Spleen (tissue), 7 donors: Measurements from ENCODE around the gene SOX6.

Source experiments
- CTCF ChIP-seq, 11 experiments: fragments of 200-600 bp in 7 of 11; fragments of 450-650 bp in 4 of 11; sonication (generic) in 4 of 11; IDR thresholded peaks in 8 of 11; conservative IDR thresholded peaks in 3 of 11; 1 replicate in 7 of 11; 2 replicates in 4 of 11; pipeline versions ENCODE4 v1.4.0 to v1.8.0; 2016 to 2021; ENCODE audit warnings: antibody characterized with exemption in 11 of 11, inconsistent platforms in 4 of 11, mild to moderate bottlenecking in 1 of 11
- POLR2A ChIP-seq, 3 donors: fragments of 450-650 bp; IDR thresholded peaks; one replicate each; pipeline ENCODE4 v1.5.1; 2017; ENCODE audit warnings: antibody characterized with exemption in 3 of 3, mild to moderate bottlenecking in 1 of 3
- donor health status: DM: no; HTN: no; CAD: no; lungs with moderate emphysema.
- donor health status: DM: no; HTN: no; CAD: no.
- donor health status: DM: no; HTN: no; CAD: no.

GRCh38 chr11:16158426-16158994 is 197.8 kb downstream of the SOX6 start:
- no peak for TF ChIP-seq CTCF (IDR thresholded peaks at IDR 0.05 in 8 of 11, conservative IDR thresholded peaks at IDR 0.05 in 3 of 11)
- TF ChIP-seq POLR2A (IDR thresholded peaks at IDR 0.05): no peak
